Measurements from ENCODE around the gene AKT3. TPM values are rescaled to one million over a fixed set of nuclear protein-coding genes. Genes with fewer than 3 reads are reported as not detected.
"Not testable (repeated sequence)": the region's sequence is repeated elsewhere in the genome, so short reads cannot be mapped to it uniquely, and the experiment has no call there.

Gene AKT3
- total RNA-seq, 1 donor from 2014 or later = 65.4 TPM

DNA sequence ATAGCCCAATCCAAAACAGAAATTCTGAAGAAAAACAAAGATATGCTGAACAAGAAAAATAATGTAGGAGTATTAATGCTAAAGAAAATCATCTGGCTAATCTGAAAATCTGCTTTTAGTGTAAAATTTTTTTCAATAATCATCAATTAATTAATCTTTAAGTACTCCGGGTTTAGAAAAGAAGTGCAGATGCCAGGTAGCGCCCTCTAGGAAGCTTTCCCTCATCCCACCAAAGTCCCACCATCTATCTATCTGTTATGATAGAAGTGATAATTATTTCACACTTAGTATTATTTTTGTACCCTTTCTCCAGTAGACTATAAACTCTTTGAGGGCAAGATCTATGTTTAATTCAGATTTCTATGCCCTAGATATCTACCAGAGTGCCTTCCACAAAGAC, 240.3 kb downstream of the AKT3 start:
- DNase-seq (ENCODE audit: low read depth, low spot score) = no peak

DNA sequence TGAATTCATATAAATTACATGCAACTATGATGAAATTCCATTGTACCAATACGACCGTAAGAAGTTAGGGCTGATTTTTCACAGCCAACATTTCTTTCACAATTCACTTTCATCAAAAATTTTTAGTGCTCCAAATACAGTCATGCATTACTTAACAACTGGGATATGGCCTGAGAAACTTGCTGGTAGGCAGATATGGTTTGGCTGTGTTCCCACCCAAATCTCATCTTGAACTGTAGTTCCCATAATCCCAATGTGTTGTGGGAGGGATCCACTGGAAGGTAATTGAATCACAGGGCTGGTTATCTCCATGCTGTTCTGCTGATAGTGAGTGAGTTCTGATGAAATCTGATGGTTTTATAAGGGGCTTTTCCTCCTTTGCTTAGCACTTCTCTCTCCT, 244.4 kb downstream of the AKT3 start:
- no peak for DNase-seq (ENCODE audit: low read depth, low spot score)

DNA sequence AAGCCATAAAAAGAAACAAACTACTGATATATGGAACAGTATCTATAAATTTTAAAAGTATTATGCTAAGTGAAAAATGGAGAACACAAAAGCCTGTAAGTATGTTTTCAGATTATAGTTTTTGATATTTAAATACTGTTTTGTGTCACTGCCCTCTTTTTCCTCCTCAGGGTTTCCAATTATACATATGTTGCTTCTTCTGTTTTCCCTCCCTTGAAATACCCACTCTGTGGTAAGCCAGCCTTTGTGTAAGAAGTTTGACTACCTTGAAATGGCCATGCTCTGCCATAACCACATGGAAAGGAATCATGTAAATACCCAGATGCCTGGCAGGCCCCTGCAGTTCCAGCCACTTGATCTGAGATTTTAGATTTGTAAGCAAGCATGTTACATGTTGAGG, 248.3 kb downstream of the AKT3 start:
- DNase-seq (ENCODE audit: low read depth, low spot score) = no peak

DNA sequence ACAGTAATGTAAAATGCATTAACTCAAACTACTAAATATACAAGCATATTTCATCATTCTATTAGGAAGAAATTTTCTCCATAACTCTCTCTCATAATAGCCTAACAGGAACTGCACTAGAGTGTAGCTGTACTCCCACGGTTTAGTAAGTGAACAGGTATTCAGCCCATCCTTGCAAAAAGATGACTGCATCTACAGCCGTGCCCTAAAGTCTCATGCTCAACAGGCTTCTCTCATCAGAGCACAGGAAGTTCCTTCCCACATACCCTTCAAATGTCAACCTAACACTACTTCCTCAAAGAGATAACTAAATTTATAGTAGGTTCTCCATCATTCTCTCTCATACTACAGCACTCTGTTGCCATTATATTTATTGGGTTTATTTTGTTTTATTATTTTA, 251.6 kb downstream of the AKT3 start:
- DNase-seq (ENCODE audit: low read depth, low spot score) = no peak

DNA sequence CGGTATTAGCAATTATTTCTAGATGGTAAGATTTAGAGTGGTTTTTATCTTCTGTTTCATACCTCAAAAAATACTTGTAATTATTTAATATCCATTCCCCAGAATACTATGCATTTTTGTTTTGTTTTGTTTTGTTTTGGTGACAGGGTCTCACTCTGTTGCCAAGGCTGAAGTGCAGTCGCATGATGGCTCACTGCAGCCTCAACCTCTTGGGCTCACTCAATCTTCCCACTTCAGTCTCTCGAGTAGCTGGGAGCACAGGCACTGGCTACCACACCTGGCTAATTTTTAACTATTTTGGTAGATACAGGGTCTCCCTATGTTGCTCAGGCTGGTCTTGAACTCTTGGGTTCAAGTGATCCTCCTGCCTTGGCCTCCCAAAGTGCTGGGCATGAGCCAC, 252.7 kb downstream of the AKT3 start:
- DNase-seq (ENCODE audit: low read depth, low spot score) = no peak

DNA sequence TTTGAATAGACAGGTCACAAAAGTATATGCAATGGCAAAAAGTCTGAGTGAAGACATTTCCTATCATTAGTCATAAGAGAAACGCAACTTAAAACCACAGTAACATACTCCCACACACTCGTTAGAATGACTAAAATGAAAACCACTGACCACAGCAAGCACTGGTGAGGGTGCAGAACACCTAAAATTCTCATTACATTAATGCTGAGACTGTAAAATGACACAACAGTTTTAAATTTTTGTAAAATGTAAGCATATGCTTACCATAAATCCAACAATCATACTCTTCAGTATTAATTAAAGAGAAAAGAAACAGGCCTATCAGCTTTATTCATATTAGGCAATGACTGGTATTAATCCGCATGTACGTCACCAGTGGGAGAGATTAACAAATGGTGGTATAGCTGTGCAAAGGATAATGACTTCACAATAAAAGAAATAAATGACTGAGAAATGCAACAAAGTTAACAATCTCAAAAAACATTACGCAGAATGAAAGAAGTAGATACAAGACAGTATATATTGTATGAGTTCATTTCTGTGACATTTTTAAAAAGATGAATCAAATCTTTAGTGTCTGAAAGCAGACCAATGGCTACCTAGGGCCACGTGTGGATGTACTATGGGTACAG, 253.5 kb downstream of the AKT3 start:
- no peak for DNase-seq (ENCODE audit: low read depth, low spot score)

DNA sequence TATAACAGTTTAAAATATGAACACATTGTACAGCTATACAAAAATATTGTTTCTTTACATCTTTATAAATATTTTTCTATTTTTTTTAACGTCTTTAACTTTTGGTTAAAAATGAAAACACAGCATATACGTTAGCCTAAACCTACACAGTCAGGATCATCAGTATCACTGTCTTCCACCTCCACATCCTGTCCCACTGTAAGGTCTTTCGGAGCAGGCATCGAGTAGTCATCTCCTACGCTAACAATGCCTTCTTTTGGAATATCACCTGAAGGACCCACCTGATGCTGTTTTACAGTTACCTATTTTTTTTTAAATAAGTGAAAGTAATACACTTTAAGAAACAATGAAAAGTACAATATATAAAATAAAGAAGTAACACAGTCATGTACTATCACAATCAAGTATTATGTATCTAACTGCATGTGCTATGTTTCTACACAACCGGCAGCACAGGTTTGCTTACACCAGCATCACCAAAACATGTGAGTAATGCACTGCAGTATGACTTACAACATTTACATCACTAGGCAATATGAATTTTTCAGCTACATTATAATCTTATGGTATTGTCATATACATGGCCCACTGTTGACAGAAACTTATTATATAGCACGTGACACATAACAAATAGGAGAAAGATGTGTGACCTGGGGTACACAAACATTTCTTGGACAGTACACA, 254.4 kb downstream of the AKT3 start:
- DNase-seq (ENCODE audit: low read depth, low spot score) = no peak

DNA sequence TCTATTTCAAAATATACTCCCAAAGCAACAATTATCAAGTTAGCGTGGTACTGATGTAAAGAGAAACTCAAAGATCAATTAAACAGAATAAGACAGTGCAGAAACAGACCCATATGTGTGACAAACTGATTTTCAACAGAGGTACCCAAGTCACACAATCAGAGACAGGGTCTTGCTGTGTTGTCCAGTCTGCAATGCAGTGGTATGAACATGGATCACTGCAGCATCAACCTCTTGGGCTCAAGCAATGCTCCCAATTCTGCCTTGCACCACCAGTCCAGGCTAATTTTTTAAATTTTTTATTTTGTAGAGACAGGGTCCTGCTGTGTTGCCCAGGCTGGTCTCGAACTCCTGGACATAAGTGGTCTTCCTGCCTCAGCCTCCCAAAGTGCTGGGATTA, 255.6 kb downstream of the AKT3 start:
- DNase-seq (ENCODE audit: low read depth, low spot score) = no peak

DNA sequence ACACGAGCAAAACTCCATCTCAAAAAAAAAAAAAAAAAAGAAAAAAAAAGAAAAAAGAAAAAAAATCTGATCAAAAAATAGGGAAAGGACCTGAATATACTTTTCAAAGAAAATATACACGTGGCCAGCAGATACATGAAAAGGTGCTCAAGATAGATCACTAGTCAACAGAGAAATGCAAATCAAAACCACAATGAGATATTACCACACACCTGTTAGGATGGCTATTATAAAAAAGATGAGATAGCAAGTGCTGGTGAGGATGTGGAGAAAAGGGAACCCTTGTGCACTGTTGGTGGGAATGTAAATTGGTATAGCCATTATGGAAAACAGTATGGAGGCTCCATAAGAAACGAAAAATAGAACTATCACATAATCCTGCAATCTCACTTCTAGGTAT, 260.8 kb downstream of the AKT3 start:
- not testable (repeated sequence) for DNase-seq (ENCODE audit: low read depth, low spot score)

DNA sequence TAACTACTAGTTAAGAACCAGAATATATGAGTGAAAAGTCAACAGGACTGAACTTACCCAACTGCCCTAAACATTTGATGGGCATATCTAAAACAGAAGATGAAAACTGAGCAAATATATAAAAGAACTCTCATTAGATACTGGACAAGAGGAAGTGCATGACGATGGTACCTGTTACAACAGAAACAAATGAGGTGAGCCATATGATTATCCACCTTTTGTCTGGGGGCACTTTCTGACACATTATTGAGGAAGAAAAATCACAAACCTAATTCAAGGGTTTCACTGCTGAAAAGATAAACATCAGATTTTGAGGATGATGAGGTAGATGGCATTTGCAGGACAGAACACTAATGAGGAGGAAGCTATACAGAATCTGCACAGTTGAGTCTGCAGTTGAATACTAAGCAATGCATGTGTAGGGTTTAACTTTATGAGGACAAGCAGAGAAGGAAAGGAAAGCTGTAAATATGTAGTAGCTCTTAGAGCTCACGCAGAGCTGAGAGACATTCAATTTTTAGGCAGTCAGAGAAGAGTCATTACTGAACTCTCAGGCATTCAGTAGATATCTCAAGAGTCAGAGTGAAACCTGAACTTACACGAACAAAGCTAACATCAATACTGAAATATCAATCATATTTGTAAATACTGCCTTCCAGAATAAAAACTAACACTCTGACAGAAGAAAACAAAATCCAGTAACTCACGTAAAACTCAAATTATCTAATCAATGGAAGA, 262.1 kb downstream of the AKT3 start:
- no peak for DNase-seq (ENCODE audit: low read depth, low spot score)

DNA sequence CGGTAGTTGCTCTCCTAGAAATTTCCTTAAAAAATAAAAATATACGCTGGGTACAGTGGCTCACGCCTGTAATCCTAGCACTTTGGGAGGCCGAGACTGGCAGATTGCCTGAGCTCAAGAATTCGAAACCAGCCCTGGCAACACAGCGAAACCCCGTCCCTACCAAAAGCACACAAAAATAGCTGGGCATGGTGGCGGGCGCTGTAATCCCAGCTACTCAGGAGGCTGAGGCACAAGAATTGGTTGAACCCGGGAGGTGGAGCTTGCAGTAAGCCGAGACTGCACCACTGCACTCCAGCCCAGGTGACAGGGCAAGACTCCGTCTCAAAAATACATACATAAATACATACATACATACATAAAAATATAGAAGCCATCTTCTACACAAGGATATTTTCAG, 262.8 kb downstream of the AKT3 start:
- no peak for DNase-seq (ENCODE audit: low read depth, low spot score)

DNA sequence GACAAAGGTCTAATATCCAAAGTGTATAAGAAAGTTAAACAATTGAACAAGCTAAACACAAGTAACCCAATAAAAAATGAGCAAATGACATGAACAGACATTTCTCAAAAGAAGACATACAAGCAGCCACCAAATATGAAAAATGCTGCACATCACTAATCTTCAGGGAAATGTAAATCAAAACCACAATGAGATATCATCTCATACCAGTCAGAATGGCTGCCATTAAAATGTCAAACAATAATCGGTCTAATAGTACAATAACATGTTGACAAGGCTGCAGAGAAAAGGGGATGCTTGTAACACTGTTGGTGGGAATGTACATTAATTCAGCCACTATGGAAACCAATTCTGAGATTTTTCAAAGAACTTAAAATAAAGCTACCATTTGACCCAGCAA, 264.1 kb downstream of the AKT3 start:
- no peak for DNase-seq (ENCODE audit: low read depth, low spot score)

DNA sequence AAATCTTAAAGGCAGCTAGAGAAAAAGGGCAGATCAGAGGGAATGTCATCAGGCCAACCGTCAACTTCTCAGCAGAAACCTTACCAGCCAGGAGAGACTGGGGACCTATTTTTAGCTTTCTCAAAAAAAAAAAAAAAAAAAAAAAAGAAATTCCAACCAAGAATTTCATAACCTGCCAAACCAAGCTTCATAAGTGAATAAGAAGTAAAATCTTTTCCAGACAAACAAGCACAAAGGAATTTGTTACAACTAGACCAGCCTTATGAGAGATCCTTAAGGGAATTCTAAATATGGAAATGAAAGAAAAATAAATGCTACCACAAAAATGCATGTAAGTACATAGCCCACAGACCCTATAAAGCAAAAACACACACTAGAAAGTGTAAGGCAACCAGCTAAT, 267.7 kb downstream of the AKT3 start:
- no peak for DNase-seq (ENCODE audit: low read depth, low spot score)

DNA sequence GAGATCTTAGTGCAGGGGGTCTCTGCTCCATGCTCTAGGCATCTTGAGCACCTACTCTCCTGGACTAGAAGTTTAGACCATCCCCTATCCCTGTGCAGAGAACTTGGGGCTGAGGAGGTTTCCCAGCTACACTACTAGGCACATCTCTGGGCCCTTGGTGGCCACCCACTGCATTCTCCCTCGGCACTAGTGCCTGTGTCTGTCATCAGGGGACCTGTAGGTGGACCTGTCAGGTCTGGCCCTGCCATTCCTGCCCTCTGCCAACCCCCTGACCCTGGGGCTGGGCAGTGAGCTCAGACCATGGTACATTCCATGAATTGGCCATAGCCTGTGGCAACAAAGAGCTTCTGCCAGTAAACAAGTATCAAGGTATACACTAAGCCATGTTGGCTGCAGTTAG, 269.1 kb downstream of the AKT3 start:
- no peak for DNase-seq (ENCODE audit: low read depth, low spot score)

DNA sequence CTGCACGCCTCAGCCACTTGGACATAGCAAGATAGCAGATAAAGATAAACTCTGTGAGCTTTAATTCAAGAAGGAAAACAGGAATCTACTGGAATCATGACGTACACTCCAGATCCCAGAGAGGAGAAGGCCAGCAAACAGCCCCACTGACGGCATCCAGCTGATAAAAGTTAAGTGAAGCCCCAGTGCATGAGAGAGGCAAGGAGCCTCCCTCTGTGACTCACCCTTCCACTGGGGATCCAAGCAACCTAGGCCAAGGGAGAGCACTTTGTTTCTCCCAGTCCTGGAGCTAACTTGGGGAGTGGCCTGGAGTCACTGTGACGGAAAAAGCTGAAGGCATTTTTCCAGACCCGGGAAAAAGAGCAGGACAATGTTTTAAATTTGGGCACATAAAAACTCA, 270.0 kb downstream of the AKT3 start:
- no peak for DNase-seq (ENCODE audit: low read depth, low spot score)

DNA sequence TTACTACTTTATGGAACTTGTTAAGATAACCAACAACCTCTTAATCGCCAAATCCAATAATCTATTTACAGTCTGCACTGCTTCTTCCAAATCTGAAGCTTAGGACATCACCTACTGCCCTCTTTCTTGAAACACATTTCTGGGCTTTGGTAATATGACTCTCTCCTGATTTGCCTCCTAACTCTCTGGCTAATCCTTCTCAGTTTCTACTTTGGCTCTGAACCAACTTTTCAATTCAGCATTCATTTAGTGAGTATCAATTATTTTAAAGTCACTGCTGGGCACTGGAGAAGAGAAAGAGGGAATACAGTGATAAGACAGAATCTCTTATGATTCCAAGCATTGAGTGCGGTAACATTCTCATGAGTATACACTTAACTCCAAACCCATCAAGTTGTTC, 275.0 kb downstream of the AKT3 start:
- DNase-seq (ENCODE audit: low read depth, low spot score) = no peak

DNA sequence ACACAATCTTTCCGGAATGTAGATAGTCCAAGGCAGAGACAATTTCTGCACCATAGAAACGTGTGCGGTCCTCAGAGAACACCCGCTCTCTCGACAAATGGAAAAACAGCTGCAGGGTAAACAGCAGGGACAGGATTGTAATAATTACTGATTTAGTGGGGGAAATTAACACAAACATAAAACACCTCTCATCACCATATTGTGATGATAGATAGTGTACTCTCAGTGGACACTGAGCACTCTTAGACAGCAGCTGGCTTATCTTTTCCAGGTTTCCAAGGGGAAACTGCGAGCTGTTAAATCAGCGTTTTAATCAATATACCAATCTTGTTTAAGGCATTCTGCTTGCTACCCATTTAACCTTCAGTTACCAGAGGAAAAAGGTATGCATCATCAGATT, 277.1 kb downstream of the AKT3 start:
- no peak for DNase-seq (ENCODE audit: low read depth, low spot score)

DNA sequence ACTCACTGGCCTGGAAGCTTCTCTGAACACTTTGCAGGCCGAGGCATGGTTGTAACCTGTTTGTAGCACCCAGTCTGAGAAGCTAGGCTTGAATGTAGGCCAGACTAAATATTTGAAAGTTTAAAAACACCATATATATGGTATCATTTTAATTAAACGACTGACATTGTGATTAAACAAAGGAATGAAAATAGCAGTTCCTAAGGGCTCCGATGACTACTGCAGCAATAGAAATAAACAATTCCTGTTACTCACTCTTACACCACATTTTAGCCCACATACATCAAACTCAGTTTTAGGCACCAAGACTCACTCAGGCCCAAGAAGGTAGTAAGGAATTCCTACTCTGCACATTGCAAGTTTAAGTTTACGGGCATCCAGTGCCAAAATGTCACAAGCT, 281.2 kb downstream of the AKT3 start:
- DNase-seq (ENCODE audit: low read depth, low spot score) = no peak

DNA sequence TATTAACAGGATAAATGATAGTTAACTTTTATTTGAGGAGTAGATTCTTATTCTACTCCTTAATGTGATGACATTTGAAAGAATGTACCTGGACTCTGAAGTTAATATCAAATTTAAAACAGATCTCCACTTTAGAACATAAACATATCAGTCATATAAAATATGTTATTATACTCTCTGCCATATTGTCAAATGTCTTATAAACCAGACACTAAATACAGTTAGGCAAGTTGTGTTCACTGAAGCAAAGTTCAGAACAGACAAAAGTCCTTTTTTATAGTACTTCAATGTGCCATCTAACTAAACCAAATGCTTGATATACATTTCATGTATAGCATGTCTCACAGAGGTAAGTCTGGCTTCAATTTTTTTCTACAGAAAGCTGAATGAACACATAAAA, 285.2 kb downstream of the AKT3 start:
- DNase-seq (ENCODE audit: low read depth, low spot score) = no peak

DNA sequence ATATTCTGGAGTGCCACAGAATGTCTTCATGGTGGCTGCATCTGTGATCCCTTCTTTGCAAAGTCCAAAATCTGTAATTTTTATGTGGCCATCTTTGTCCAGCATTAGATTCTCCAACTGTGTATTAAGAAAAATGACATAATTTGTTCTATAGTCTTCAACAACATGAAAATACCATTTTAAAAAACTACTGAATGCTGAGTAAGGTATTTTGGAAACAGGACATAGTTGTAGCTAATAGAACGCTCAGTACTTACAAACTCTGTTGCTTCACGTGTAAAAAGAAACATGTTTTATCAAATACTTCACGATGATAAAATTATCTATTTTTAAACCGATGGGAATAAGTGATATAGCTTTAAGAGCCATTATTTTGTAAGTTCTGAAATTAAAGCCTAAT, 286.3 kb downstream of the AKT3 start:
- no peak for DNase-seq (ENCODE audit: low read depth, low spot score)

DNA sequence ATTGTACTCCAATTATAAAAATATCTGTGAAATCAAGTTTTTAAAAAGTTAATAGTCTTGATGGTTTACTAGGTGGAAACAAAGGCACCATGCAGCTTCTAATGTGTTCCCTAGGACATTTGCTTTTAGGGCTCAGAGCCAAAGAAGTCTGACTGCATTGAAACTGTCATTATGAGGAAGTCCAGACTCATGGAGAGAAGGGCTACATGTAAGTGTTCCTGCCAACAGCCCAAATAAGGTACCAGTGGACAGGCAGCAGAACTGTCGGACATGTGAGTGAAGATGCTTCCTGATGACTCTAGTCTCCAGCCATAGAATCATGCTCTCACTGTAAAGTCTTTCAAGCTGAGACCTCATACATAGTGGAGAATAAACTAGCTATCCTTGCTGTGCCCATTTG, 287.6 kb downstream of the AKT3 start:
- DNase-seq (ENCODE audit: low read depth, low spot score) = no peak

DNA sequence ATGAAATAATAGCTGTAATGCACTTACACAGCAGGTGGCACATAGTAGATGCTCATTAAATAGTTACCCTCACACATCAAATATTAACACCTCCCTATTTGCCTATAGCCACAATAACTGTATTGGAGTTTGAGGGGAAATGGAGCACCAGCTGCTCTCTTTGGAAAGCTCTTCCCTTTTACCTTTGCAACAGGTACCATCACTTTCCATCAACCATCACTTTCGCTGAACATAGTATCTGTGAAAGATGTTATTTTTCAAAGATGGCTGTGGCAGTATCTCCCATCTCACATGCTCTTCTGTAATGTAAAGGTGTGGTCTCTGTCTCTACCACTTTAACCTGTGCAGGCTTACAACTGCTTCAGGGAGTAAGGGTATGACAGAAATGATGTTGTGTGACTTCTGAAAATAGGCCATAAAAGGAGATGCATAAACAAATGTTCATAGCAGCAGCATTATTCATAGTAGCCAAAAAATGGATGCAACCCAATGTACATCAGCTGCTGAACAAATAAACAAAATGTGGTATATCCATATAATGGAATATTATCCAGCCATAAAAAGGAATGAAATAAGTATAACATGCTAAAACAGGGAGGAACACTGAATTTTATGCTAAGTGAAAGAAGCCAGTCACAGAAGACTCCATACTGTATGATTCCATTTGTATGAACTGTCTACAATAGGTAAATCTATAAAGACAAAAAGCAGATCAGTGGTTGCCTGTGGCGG, 288.3 kb downstream of the AKT3 start:
- no peak for DNase-seq (ENCODE audit: low read depth, low spot score)

Data from pulmonary artery endothelial cell (primary cell).